HEK293T (cell line): Measurements from ENCODE around the gene SRBD1.

ENCODE experiments used
- ARNT ChIP-seq: fragments of 450-650 bp; IDR thresholded peaks from 2 replicates; pipeline ENCODE4 v1.6.1; 2017; ENCODE audit warnings: mild to moderate bottlenecking
- BHLHE40 ChIP-seq: fragments of 450-650 bp; IDR thresholded peaks from 2 replicates; pipeline ENCODE4 v1.6.1; 2016; ENCODE audit warnings: mild to moderate bottlenecking, moderate library complexity, borderline replicate concordance
- ELF4 ChIP-seq: fragments of 450-650 bp; IDR thresholded peaks from 2 replicates; pipeline ENCODE4 v1.6.1; 2017; ENCODE audit warnings: antibody characterized with exemption
- FOXK2 ChIP-seq: fragments of 450-650 bp; IDR thresholded peaks from 2 replicates; pipeline ENCODE4 v1.6.1; 2016; ENCODE audit warnings: mild to moderate bottlenecking
- FOXM1 ChIP-seq: fragments of 450-650 bp; IDR thresholded peaks from 2 replicates; pipeline ENCODE4 v1.6.1; 2017; ENCODE audit warnings: mild to moderate bottlenecking, borderline replicate concordance
- HDGF ChIP-seq: fragments of 450-650 bp; IDR thresholded peaks from 2 replicates; pipeline ENCODE4 v1.6.1; 2017; ENCODE audit warnings: antibody characterized with exemption, borderline replicate concordance
- LEF1 ChIP-seq: fragments of 450-650 bp; IDR thresholded peaks from 2 replicates; pipeline ENCODE4 v1.6.1; 2017; ENCODE audit warnings: mild to moderate bottlenecking, borderline replicate concordance
- NFRKB ChIP-seq: fragments of 450-650 bp; IDR thresholded peaks from 2 replicates; pipeline ENCODE4 v1.6.1; 2016; ENCODE audit warnings: mild to moderate bottlenecking, moderate library complexity
- SUZ12 ChIP-seq: fragments of 450-650 bp; IDR thresholded peaks from 2 replicates; pipeline ENCODE4 v1.6.1; 2016; ENCODE audit warnings: mild to moderate bottlenecking
- TARDBP ChIP-seq: fragments of 450-650 bp; IDR thresholded peaks from 2 replicates; pipeline ENCODE4 v1.6.1; 2016
- ZNF384 ChIP-seq: fragments of 450-650 bp; IDR thresholded peaks from 2 replicates; pipeline ENCODE4 v1.6.1; 2016

- TF ChIP-seq SUZ12 (no peak), NFRKB (no peak), BHLHE40 (no peak), TARDBP (no peak), ELF4 (no peak), FOXK2 (no peak), ZNF384 (no peak), HDGF (no peak), ARNT (no peak), FOXM1 (no peak), LEF1 (no peak)
Measured at GRCh38 chr2:45625824-45626223, 14.8 kb upstream of the SRBD1 start.
